ENCODE data around the gene TRIM26. TPM values are rescaled to one million over a fixed set of nuclear protein-coding genes. Genes with fewer than 3 reads are reported as not detected.

TRIM26 gene
- polyA plus RNA-seq, 3 donors, result 16.4 to 26.4 (median 26.0) TPM

DNA sequence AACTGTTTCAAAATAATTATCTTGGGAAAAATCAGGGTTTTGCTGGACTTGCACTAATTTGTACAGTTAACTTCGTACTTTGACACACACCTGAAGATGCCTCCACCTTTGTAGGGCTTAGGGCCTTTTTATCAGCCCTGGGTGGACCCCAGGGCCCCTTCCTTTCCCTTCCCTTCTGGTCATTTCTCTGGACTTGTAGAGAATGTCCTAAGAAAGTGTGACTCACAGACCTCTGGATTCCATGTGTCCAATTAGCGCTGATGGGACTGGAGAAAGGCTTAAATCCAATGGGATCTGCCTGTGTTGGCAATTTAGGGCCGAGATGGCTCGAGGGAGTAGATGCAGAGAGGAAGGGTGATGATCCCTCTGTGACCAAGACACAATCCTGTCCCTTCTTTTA is 40.5 kb downstream of the TRIM26 start:
- H3K36me3 Mint-ChIP-seq, result no peaks in the 10 kb centered on the region
- peak overlapping the region in 1 of 2 donors; percentile 77 for H3K4me3 Mint-ChIP-seq
- no peak overlapping the region for H3K4me3 ChIP-seq (replicated peaks in 1 of 3; ENCODE audit: low read depth in 2 of 3, low read length in 3 of 3)
- no peak overlapping the region for H3K4me2 ChIP-seq (replicated peaks; ENCODE audit: extremely low read depth, low read length, poor library complexity, severe bottlenecking)
- H4K20me1 ChIP-seq (ENCODE audit: insufficient read depth, low read length), result no peaks in the 10 kb centered on the region
- H2AFZ ChIP-seq (ENCODE audit: insufficient read depth, low read depth, low read length, poor library complexity, severe bottlenecking), result no peak overlapping the region
- H3K9me3 Mint-ChIP-seq, result peaks cover 0 to 8% (median 3%) of the 10 kb centered on the region in 7 donors
- peaks cover 5% of the 10 kb centered on the region for H3K4me1 Mint-ChIP-seq
- H3K9me3 ChIP-seq (replicated peaks in 1 of 2; ENCODE audit: control insufficient read depth in 1 of 2, insufficient read depth in 1 of 2, low read length in 2 of 2), result peaks cover 0 to 5% of the 10 kb centered on the region in 2 donors
- DNase-seq, result no peak
- no CpG with 5 or more reads among the region's 4 CpGs for WGBS (ENCODE audit: insufficient coverage)
- H3K36me3 ChIP-seq (replicated peaks in 1 of 2; ENCODE audit: control insufficient read depth in 1 of 2, insufficient read depth in 2 of 2, low read length in 2 of 2), result no peaks in the 10 kb centered on the region
- intact Hi-C loops (cut with micrococcal nuclease), result no loop called here
- H3K9ac ChIP-seq (ENCODE audit: insufficient read depth, low read length, poor library complexity, severe bottlenecking), result no peak overlapping the region
- TF ChIP-seq, protein P1, sequence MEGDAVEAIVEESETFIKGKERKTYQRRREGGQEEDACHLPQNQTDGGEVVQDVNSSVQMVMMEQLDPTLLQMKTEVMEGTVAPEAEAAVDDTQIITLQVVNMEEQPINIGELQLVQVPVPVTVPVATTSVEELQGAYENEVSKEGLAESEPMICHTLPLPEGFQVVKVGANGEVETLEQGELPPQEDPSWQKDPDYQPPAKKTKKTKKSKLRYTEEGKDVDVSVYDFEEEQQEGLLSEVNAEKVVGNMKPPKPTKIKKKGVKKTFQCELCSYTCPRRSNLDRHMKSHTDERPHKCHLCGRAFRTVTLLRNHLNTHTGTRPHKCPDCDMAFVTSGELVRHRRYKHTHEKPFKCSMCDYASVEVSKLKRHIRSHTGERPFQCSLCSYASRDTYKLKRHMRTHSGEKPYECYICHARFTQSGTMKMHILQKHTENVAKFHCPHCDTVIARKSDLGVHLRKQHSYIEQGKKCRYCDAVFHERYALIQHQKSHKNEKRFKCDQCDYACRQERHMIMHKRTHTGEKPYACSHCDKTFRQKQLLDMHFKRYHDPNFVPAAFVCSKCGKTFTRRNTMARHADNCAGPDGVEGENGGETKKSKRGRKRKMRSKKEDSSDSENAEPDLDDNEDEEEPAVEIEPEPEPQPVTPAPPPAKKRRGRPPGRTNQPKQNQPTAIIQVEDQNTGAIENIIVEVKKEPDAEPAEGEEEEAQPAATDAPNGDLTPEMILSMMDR (IDR thresholded peaks at IDR 0.05), result no peak
- H3K27me3 ChIP-seq (ENCODE audit: control insufficient read depth in 2 of 2, insufficient read depth in 2 of 2, low read length in 2 of 2), result peaks cover 38 to 69% of the 10 kb centered on the region in 2 donors
- no peak overlapping the region for H3K27ac ChIP-seq (ENCODE audit: low read depth in 1 of 2, low read length in 2 of 2)
- peaks cover 0 to 9% of the 10 kb centered on the region in 2 donors for H3K4me1 ChIP-seq (ENCODE audit: control insufficient read depth in 1 of 2, insufficient read depth in 2 of 2, low read length in 2 of 2)
- H3K27ac Mint-ChIP-seq, result no peak overlapping the region
- peaks cover 64 to 79% (median 71%) of the 10 kb centered on the region in 3 donors for H3K27me3 Mint-ChIP-seq (ENCODE audit: low read depth in 3 of 3)
- H3K79me2 ChIP-seq (ENCODE audit: insufficient read depth, low read length), result no peaks in the 10 kb centered on the region

DNA sequence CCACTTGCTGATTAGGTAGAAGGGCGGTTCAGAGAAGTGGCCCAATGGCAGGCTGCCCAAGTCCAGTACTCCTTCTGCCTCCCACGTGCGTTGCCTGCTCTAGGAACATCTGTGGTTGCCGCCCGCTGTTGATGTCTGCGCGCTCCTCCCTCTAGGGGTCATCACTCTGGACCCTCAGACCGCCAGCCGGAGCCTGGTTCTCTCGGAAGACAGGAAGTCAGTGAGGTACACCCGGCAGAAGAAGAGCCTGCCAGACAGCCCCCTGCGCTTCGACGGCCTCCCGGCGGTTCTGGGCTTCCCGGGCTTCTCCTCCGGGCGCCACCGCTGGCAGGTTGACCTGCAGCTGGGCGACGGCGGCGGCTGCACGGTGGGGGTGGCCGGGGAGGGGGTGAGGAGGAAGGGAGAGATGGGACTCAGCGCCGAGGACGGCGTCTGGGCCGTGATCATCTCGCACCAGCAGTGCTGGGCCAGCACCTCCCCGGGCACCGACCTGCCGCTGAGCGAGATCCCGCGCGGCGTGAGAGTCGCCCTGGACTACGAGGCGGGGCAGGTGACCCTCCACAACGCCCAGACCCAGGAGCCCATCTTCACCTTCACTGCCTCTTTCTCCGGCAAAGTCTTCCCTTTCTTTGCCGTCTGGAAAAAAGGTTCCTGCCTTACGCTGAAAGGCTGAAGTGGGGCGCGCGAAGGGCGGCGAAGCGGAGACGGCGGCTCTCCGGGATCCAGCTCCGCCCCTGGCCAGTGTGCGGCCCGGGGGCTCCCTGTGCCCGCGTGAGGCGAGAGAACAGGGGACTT is 41.3 kb downstream of the TRIM26 start:
- TF ChIP-seq, protein P1 (IDR thresholded peaks at IDR 0.05), result no peak
- Histone ChIP-seq H3K4me3 (replicated peaks in 1 of 3; ENCODE audit: low read depth in 2 of 3, low read length in 3 of 3) (no peak overlapping the region), H3K27ac (ENCODE audit: low read depth in 1 of 2, low read length in 2 of 2) (no peak overlapping the region), H3K4me2 (replicated peaks; ENCODE audit: extremely low read depth, low read length, poor library complexity, severe bottlenecking) (peak overlapping the region; percentile 2), H3K79me2 (ENCODE audit: insufficient read depth, low read length) (no peaks in the 10 kb centered on the region), H2AFZ (ENCODE audit: insufficient read depth, low read depth, low read length, poor library complexity, severe bottlenecking) (peak overlapping the region; percentile 48), H3K9ac (ENCODE audit: insufficient read depth, low read length, poor library complexity, severe bottlenecking) (no peak overlapping the region), H3K4me1 (ENCODE audit: control insufficient read depth in 1 of 2, insufficient read depth in 2 of 2, low read length in 2 of 2) (peaks cover 0 to 9% of the 10 kb centered on the region in 2 donors), H3K36me3 (replicated peaks in 1 of 2; ENCODE audit: control insufficient read depth in 1 of 2, insufficient read depth in 2 of 2, low read length in 2 of 2) (no peaks in the 10 kb centered on the region), H3K27me3 (ENCODE audit: control insufficient read depth in 2 of 2, insufficient read depth in 2 of 2, low read length in 2 of 2) (peaks cover 38 to 62% of the 10 kb centered on the region in 2 donors), H3K9me3 (replicated peaks in 1 of 2; ENCODE audit: control insufficient read depth in 1 of 2, insufficient read depth in 1 of 2, low read length in 2 of 2) (peaks cover 0 to 5% of the 10 kb centered on the region in 2 donors), H4K20me1 (ENCODE audit: insufficient read depth, low read length) (no peaks in the 10 kb centered on the region)
- peaks cover 61 to 71% (median 68%) of the 10 kb centered on the region in 3 donors for H3K27me3 Mint-ChIP-seq (ENCODE audit: low read depth in 3 of 3)
- H3K27ac Mint-ChIP-seq, result no peak overlapping the region
- H3K9me3 Mint-ChIP-seq, result peaks cover 0 to 8% (median 3%) of the 10 kb centered on the region in 7 donors
- intact Hi-C loops (cut with micrococcal nuclease), result no loop called here
- H3K36me3 Mint-ChIP-seq, result no peaks in the 10 kb centered on the region
- no peak for DNase-seq
- WGBS (ENCODE audit: insufficient coverage), result 7% methylated on average over 61 of the region's 62 CpGs
- peaks cover 5% of the 10 kb centered on the region for H3K4me1 Mint-ChIP-seq
- H3K4me3 Mint-ChIP-seq, result peak overlapping the region in 1 of 2 donors; percentile 77

Data from CD14-positive monocyte (primary cell).